Choroid plexus epithelial cell (primary cell): ENCODE data around the gene FSD2.
A peak's percentile ranks its signal among the peaks of the same experiment; 100 is the strongest.

Experiments used
- DNase-seq: peaks from one replicate; pipeline ENCODE4 v3.0.0-alpha.2; 2010; ENCODE audit warnings: low read depth
- H3K4me3 ChIP-seq: 2 replicates; pipeline ENCODE4 v1.5.1; 2011; ENCODE audit warnings: low read depth, mild to moderate bottlenecking, control low read depth, low read length, moderate library complexity
- CTCF ChIP-seq: conservative IDR thresholded peaks from 2 replicates; pipeline ENCODE4 v1.5.1; 2011; ENCODE audit warnings: low read depth, mild to moderate bottlenecking, control low read depth, inconsistent platforms, low read length, moderate library complexity

The FSD2 gene

GRCh38 chr15:82805994-82806406 lies at the start of gene FSD2:
Gene FSD2, minus strand, starts transcription at chr15:82806069. Its CDS starts 18,679 bp downstream, at chr15:82787390.
- DNase-seq, result no peak
- TF ChIP-seq CTCF, result no peak
- H3K4me3 ChIP-seq, result no peak within 1 kb of the TSS

- no peak for TF ChIP-seq CTCF
- DNase-seq, result no peak
- no peak overlapping the region for H3K4me3 ChIP-seq
Observed at GRCh38 chr15:82854554-82854953, 48.7 kb upstream of the FSD2 start.

- H3K4me3 ChIP-seq, result no peak overlapping the region
- no peak for TF ChIP-seq CTCF
- no peak for DNase-seq
Observed at GRCh38 chr15:82852941-82853561, 47.2 kb upstream of the FSD2 start.

GRCh38 chr15:82851981-82852511 lies 46.2 kb upstream of the FSD2 start:
- H3K4me3 ChIP-seq, result no peak overlapping the region
- peak; percentile 5 for DNase-seq
- TF ChIP-seq CTCF, result no peak

- H3K4me3 ChIP-seq, result no peak overlapping the region
- DNase-seq, result no peak
- no peak for TF ChIP-seq CTCF
Observed at GRCh38 chr15:82851306-82851850, 45.5 kb upstream of the FSD2 start.

- H3K4me3 ChIP-seq, result no peak overlapping the region
- TF ChIP-seq CTCF, result no peak
- no peak for DNase-seq
Observed at GRCh38 chr15:82850731-82851130, 44.9 kb upstream of the FSD2 start.
